Upper lobe of right lung (tissue), 1 donor: ENCODE measurements around the gene GSK3B. TPM values are rescaled to one million over a fixed set of nuclear protein-coding genes. Genes with fewer than 3 reads are reported as not detected.

Experiments
- ATAC-seq: fragments of 200-7000 bp; cut with Tn5 transposase; one replicate; pipeline ENCODE4 v1.9.1; 2020; ENCODE audit warnings: mild to moderate bottlenecking, moderate library complexity
- DNase-seq: peaks from one replicate; pipeline ENCODE4 v3.0.0-alpha.2; 2020
- H3K27ac ChIP-seq: fragments of 200-600 bp; one replicate; pipeline ENCODE4 v1.8.0; 2022
- H3K27me3 ChIP-seq: fragments of 200-600 bp; one replicate; pipeline ENCODE4 v1.8.0; 2022; ENCODE audit warnings: mild to moderate bottlenecking
- H3K36me3 ChIP-seq: fragments of 200-600 bp; one replicate; pipeline ENCODE4 v1.8.0; 2022
- H3K4me1 ChIP-seq: fragments of 200-600 bp; one replicate; pipeline ENCODE4 v1.8.0; 2022
- H3K4me3 ChIP-seq: fragments of 200-600 bp; one replicate; pipeline ENCODE4 v1.8.0; 2022; ENCODE audit warnings: mild to moderate bottlenecking
- H3K9me3 ChIP-seq: fragments of 200-600 bp; one replicate; pipeline ENCODE4 v1.8.0; 2022
- CTCF ChIP-seq: fragments of 200-600 bp; IDR thresholded peaks from one replicate; pipeline ENCODE4 v1.8.0; 2022; ENCODE audit warnings: antibody characterized with exemption
- intact Hi-C: fragments of 100-400 bp; cut with DNase I; formaldehyde crosslinking; loops from one replicate; pipeline ENCODE4 v1.11.0; 2022
- total RNA-seq: library from RNA; stranded (reverse); fragmentation: NEBNext Ultra II Directional; extraction: Animal tissue kit (Norgen Biotek cat#: 25700); gene quantifications from one replicate; pipeline ENCODE4 v1.2.1, GENCODE V29; 2021
- donor health status: DM: no; HTN: yes; CAD: no; lungs with severe emphysema.

The GSK3B gene
- total RNA-seq, 1 donor from 2014 or later, result 55.2 TPM

DNA sequence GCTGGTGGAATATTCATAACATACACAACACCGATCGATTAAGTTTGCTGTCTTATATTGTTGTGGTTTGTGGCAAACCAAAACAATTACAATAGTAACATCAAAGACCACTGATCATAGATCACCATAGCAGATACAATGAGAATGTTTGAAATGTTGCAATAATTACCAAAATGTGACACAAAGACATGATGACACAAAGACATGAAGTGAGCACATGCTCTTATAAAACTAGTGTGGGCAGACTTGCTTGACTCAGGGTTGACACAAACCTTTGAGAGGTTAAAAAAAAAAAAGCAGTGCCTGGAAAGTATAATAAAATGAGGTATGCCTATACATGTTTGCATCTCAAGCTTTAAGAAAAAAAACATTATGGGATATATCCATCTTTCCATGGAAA is 182.0 kb downstream of the GSK3B start:
- DNase-seq (no peak), ATAC-seq (no peak)
- H3K4me1 ChIP-seq, result no peaks in the 10 kb centered on the region
- no peak overlapping the region for H3K4me3 ChIP-seq
- intact Hi-C loops, result no loop called here
- peaks cover 7% of the 10 kb centered on the region for H3K36me3 ChIP-seq
- no peak overlapping the region for H3K27ac ChIP-seq
- no peaks in the 10 kb centered on the region for H3K27me3 ChIP-seq
- H3K9me3 ChIP-seq, result no peaks in the 10 kb centered on the region
- no peak for TF ChIP-seq CTCF

GRCh38 chr3:119911748-119912147 is 182.5 kb downstream of the GSK3B start:
- H3K36me3 ChIP-seq, result peaks cover 7% of the 10 kb centered on the region
- H3K4me3 ChIP-seq, result no peak overlapping the region
- ATAC-seq, result no peak
- H3K27ac ChIP-seq, result no peak overlapping the region
- no peaks in the 10 kb centered on the region for H3K4me1 ChIP-seq
- TF ChIP-seq CTCF, result no peak
- no peaks in the 10 kb centered on the region for H3K27me3 ChIP-seq
- H3K9me3 ChIP-seq, result no peaks in the 10 kb centered on the region
- DNase-seq, result no peak
- intact Hi-C loops, result no loop called here

DNA sequence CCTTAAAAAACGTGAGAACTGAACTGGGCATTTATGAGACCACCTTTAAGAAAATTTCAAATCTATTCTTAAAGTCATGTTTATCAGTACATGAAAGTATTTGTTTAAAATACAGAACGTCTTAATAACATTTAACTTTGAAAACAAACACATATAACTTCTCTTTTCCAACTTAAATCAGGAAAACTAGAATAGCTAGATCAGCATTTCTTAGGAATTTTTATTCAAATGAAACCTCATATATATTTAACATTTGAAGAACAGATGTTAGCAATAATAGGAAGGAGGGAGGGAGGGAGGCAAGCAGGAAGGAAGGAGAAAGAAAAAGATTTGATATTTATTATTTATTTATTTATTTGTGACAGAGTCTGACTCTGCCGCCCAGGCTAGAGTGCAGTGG is 192.2 kb downstream of the GSK3B start:
- Histone ChIP-seq H3K27ac (no peak overlapping the region), H3K27me3 (no peaks in the 10 kb centered on the region), H3K4me3 (no peak overlapping the region), H3K4me1 (no peaks in the 10 kb centered on the region), H3K9me3 (no peaks in the 10 kb centered on the region), H3K36me3 (peaks cover 15% of the 10 kb centered on the region)
- ATAC-seq, result no peak
- no peak for DNase-seq
- intact Hi-C loops, result no loop called here
- TF ChIP-seq CTCF, result no peak

DNA sequence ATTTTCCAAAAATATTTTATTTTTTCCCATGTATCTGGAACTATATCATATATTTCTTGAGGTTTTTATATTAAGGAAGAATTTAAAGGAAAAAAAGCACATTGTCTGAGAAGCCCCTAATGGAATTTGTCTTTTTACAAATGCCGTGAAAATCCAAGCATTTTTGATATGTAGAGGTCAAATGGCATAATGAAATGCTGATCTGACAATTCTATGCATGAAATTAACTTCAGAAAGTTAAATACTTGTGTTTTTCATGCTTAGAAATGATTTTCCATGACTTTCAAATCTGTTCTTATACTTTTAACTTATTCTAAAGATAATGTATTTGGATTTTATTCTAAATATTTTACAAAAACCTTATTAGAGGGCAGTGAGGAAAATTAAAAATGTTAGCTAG is 193.1 kb downstream of the GSK3B start:
- no peak overlapping the region for H3K4me3 ChIP-seq
- ATAC-seq, result no peak
- no peak for DNase-seq
- TF ChIP-seq CTCF, result no peak
- peaks cover 15% of the 10 kb centered on the region for H3K36me3 ChIP-seq
- H3K27ac ChIP-seq, result no peak overlapping the region
- H3K9me3 ChIP-seq, result no peaks in the 10 kb centered on the region
- H3K27me3 ChIP-seq, result no peaks in the 10 kb centered on the region
- intact Hi-C loops, result no loop called here
- H3K4me1 ChIP-seq, result no peaks in the 10 kb centered on the region

DNA sequence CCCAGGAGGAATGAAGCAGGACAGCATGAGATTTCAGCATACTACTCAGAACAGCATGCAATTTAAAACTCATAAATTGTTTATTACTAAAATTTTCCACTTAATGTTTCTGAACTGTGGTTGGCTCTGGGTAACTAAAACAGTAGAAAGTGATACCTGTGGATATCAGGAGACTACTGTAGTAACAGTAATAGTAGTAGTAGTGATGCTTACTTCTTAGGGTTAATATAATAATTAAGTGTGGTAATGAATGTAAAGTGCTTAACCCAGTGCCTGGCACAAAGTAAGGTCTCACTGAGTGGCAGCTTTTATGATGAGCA is 195.1 kb downstream of the GSK3B start:
- ATAC-seq (no peak), DNase-seq (no peak)
- no peak for TF ChIP-seq CTCF
- H3K36me3 ChIP-seq, result peaks cover 4% of the 10 kb centered on the region
- H3K4me3 ChIP-seq, result no peak overlapping the region
- no peaks in the 10 kb centered on the region for H3K4me1 ChIP-seq
- no peaks in the 10 kb centered on the region for H3K27me3 ChIP-seq
- H3K27ac ChIP-seq, result no peak overlapping the region
- intact Hi-C loops, result loop anchor here (10.0 kb wide), 1 partner anchor 286 kb away; no protein-coding TSS in a partner anchor
- no peaks in the 10 kb centered on the region for H3K9me3 ChIP-seq

DNA sequence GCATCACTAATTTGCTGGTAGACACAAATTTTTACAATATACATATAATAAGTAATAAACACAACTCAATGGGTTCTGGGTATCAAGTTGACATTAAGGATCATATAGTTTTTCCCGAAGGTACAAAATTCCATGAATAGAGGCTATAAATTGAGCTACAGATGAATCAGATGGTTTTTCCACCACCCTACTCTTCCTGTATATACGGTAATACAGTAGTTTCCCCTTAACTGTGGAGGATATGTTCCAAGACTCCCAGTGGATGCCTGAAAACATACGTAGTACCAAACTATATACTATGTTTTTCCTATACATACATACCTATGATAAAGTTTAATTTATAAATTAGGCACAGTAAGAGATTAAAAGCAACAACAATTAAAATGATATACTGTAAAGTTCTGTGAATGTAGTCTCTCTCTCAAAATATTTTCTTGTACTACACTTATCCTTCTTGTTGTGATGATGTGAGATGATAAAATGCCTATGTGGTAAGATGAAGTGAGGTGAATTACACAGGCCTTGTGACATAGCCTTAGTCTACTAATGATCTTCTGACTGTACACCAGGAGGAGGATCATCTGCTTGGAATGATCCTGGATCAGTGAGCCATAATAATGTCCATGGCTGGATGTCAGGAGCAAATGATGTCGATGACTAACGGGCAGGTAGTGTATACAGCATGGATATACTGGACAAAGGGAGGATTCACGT is 195.6 kb downstream of the GSK3B start:
- no peaks in the 10 kb centered on the region for H3K4me1 ChIP-seq
- no peaks in the 10 kb centered on the region for H3K27me3 ChIP-seq
- intact Hi-C loops, result loop anchor here (10.0 kb wide), 1 partner anchor 286 kb away; no protein-coding TSS in a partner anchor
- H3K36me3 ChIP-seq, result peaks cover 2% of the 10 kb centered on the region
- DNase-seq, result no peak
- H3K9me3 ChIP-seq, result no peaks in the 10 kb centered on the region
- no peak for ATAC-seq
- TF ChIP-seq CTCF, result no peak
- no peak overlapping the region for H3K4me3 ChIP-seq
- no peak overlapping the region for H3K27ac ChIP-seq
